ENCODE measurements around the gene TRIM47.

Gene TRIM47

GRCh38 chr17:75845058-75845711 lies 33.2 kb downstream of the TRIM47 start:
- peak; percentile 92 for DNase-seq (ENCODE audit: low spot score)

GRCh38 chr17:75844530-75845057 lies 33.8 kb downstream of the TRIM47 start:
- DNase-seq (ENCODE audit: low spot score) = no peak

GRCh38 chr17:75843577-75844529 lies 34.5 kb downstream of the TRIM47 start, which contains the start of gene UNC13D:
UNC13D (minus strand) TSS chr17:75844404; CDS start chr17:75844337, 67 bp downstream.
- DNase-seq (ENCODE audit: low spot score) = no peak

- no peak for DNase-seq (ENCODE audit: low spot score)
Measured at GRCh38 chr17:75842963-75843576, 35.3 kb downstream of the TRIM47 start.

GRCh38 chr17:75842411-75842810 lies 36.0 kb downstream of the TRIM47 start:
- DNase-seq (ENCODE audit: low spot score) = no peak

- DNase-seq (ENCODE audit: low spot score) = no peak
Measured at GRCh38 chr17:75840799-75841164, 37.6 kb downstream of the TRIM47 start.

- DNase-seq (ENCODE audit: low spot score) = no peak
Measured at GRCh38 chr17:75839942-75840798, 38.2 kb downstream of the TRIM47 start.

GRCh38 chr17:75838410-75838809 lies 40.0 kb downstream of the TRIM47 start:
- no peak for DNase-seq (ENCODE audit: low spot score)

- no peak for DNase-seq (ENCODE audit: low spot score)
Measured at GRCh38 chr17:75837899-75838298, 40.5 kb downstream of the TRIM47 start.

- DNase-seq (ENCODE audit: low spot score) = no peak
Measured at GRCh38 chr17:75836605-75837004, 41.8 kb downstream of the TRIM47 start.

GRCh38 chr17:75835654-75835987 lies 42.8 kb downstream of the TRIM47 start:
- no peak for DNase-seq (ENCODE audit: low spot score)

- peak; percentile 68 for DNase-seq (ENCODE audit: low spot score)
Measured at GRCh38 chr17:75834928-75835653, 43.3 kb downstream of the TRIM47 start.

- DNase-seq (ENCODE audit: low spot score) = no peak
Measured at GRCh38 chr17:75834279-75834920, 44.0 kb downstream of the TRIM47 start.

- no peak for DNase-seq (ENCODE audit: low spot score)
Measured at GRCh38 chr17:75832652-75833400, 45.6 kb downstream of the TRIM47 start.

- no peak for DNase-seq (ENCODE audit: low spot score)
Measured at GRCh38 chr17:75832164-75832651, 46.2 kb downstream of the TRIM47 start.

GRCh38 chr17:75831032-75831571 lies 47.3 kb downstream of the TRIM47 start:
- DNase-seq (ENCODE audit: low spot score) = no peak

- DNase-seq (ENCODE audit: low spot score) = peak; percentile 85
Measured at GRCh38 chr17:75830164-75831031, 48.0 kb downstream of the TRIM47 start.

- no peak for DNase-seq (ENCODE audit: low spot score)
Measured at GRCh38 chr17:75829747-75830146, 48.6 kb downstream of the TRIM47 start.

Data from D341Med (cell line).